HUDEP-2 (cell line): ENCODE results near the gene EHHADH.

Source experiments
- DNase-seq, 76 experiments: peaks; one replicate each; lab custom pipeline; 2025; ENCODE audit not compliant: unreplicated experiment in 76 of 76; lab: John Stamatoyannopoulos, UW

The EHHADH gene

GRCh38 chr3:185151964-185152409 lies 101.9 kb downstream of the EHHADH start:
- no peak for DNase-seq

- DNase-seq = no peak
These were observed 102.5 kb downstream of the EHHADH start for GRCh38 chr3:185151101-185151963.

DNA sequence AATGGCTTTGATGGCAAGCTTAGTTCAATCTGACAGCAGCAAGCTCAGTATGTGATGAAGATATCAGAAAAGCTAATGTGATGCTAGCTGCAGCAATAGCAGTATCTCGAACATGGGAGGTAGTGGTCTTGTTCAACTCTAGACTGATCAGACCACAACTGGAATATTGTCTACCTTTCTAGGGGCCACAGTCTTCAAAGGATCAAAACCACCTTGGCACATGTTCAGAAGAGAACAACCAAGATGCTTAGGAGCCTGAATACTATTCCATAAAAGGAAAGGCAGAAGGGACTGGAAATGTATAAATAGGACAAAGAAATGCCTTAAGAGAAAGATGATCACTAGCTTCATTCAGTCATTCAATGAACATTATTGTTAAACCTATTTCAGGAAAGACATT lies 103.3 kb downstream of the EHHADH start:
- no peak for DNase-seq

GRCh38 chr3:185149591-185149990 lies 104.3 kb downstream of the EHHADH start:
- DNase-seq = no peak

DNA sequence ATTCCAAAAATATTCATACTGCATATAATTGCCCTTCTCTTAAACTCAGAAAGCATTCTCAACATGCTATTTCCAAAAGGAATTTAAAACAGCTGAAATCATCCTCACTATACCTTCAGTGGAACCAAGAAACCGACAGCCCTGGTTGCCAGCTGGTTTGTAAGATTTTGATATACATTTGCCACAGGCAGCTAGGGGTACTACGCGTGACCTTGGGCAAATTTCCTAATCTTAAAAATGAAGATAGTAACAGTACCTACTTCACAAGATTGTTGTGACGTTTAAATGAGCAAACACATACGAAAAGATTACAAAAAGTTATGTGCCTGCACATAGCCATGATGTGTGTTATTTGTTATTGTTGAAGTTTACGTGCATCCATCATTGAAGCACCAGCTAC lies 108.3 kb downstream of the EHHADH start:
- no peak for DNase-seq

DNA sequence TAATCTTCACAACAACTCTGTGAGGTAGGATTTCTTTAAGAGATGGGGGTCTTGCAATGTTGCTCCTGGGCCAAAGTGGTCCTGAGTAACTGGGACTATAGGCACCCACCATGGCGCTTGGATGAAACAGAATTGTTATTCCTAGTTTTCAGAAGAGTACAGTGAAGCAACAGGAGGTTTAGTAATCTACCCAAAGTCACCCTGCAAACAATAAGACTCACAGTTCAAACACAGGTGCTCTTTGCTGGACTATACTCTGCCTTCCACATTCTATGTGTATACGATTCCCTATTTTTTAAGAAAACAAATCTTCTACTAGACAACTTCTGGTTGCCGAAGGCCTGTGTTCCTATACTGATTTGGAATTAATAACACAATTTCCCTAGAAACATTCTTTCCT lies 109.1 kb downstream of the EHHADH start:
- no peak for DNase-seq
